ENCODE measurements around the gene CNNM4. TPM values are rescaled to one million over a fixed set of nuclear protein-coding genes. Genes with fewer than 3 reads are reported as not detected.

The CNNM4 gene
- total RNA-seq, 1 donor from 2014 or later: 15.6 TPM

GRCh38 chr2:96857667-96858372 lies 97.1 kb downstream of the CNNM4 start, which contains the start of gene ANKRD39:
Gene ANKRD39, minus strand, starts transcription at chr2:96858016. Its CDS starts 29 bp downstream, at chr2:96857987.
- DNase-seq (ENCODE audit: low read depth): peak; percentile 98

DNA sequence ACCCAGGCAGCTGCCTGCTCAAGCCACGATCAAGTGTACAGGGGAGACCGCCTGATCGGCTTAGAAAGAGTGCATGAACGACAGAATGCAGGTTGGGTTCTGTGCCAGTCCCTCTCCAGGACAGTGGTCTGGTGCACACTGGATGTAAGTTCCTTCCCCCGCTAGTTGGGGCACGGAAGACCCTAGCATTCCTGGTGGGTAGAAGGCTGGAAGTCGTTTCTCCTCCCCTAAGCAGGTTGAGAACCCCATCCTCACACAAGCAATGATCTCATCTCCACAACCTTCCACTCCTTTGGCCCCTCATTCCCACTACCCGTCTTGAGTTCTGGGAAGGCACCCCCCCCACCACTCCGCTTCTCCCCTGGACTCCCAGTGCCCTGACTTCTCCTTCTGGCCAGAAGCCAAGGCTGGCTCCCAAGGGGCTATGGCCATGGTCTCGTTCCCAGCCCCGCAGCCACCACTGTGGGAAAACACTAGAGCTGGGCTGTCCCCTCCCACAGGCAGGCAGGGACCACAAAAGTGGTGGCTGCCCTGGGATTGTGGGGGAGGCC lies 98.5 kb downstream of the CNNM4 start:
- DNase-seq (ENCODE audit: low read depth): peak; percentile 57

- no peak for DNase-seq (ENCODE audit: low read depth)
Observed at GRCh38 chr2:96859681-96860064, 99.0 kb downstream of the CNNM4 start.

DNA sequence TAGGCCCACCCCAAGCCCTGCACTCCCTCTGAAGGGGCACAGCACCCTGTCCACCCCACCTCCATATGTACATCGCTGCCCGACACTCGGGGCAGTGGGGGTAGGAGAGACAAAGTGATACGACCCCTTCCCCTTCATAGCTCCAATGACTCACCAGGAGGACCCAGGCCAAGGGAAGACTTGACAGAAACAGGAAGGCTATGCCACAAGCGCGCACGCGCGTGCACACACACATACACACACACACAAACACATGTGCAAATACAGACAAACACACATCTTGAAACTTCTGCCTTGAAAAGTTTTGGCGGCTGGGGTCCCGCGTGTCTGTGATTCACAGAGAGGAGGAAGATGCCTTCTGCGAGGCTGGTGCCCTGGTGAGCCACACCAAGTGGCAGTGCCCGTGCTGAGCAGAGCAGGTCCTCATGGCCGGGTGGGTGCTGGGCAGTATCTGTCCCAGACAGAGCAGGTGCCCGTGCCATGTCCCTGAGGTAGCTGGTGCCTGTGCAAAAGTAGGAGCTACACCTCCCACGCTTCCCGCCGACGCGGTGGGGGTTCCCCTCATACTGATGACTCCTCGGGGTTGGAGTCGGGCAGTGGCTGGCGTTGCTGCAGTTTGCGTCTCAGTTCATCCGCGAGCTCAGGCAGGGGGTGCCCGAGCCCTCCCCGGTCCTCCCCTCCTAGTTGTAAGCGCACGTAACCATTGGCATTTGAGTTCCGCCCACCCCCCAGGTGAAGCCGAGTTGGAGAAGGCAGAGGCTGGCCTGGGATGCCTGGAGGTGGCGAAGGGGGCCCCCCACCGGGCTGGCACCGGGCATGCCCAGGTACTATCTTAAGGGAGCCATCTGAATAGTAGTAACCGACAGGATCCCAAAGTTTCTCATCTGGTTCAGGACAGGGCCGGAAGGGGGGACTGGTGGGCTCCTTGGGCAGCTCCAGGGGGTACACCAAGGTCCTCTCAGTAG lies 99.6 kb downstream of the CNNM4 start:
- DNase-seq (ENCODE audit: low read depth): no peak

DNA sequence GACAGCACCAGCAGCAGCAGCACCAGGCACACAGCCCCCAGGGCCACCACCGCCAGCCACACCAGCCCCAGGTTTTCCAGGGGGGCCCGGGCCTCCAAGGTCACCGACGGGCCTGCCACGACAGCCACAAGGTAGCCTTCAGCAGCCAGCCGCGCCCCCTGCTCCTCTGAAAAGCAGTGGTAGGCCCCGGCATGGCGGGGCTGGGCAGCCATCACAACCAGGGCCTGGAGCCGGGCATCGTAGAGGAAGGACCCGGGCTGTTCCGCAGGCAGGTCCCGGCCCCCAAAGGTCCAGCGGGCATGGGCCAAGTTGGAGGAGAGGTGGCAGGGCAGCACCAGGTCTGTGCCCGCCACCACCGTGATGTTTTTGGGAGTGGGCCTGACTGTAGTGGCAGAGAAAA lies 100.4 kb downstream of the CNNM4 start:
- DNase-seq (ENCODE audit: low read depth): no peak

MicroRNA genes within 50 kb of the gene (microRNA counts, 767-probe panel; counts per million panel counts)
- microRNA hsa-miR-3127-5p: not detected

Small RNAs within 50 kb of the gene (microRNA-seq; reads per million reads assigned to microRNA genes)
- 0.48 reads per million for gene MIR3127

Other genes with a start within 250 kb of the CNNM4 start
- gene ARID5A, start 224.2 kb upstream of the CNNM4 start, total RNA-seq: 21.9 and 73.8 TPM in 2 replicates
- gene KANSL3, start 122.6 kb upstream of the CNNM4 start, total RNA-seq: 32.8 and 38.6 TPM in 2 replicates
- gene FER1L5, start 118.1 kb upstream of the CNNM4 start, total RNA-seq: not detected in 2 replicates
- 26.4 and 28.2 TPM in 2 replicates for gene LMAN2L, start 20.8 kb upstream of the CNNM4 start, total RNA-seq
- 5.5 and 8.7 TPM in 2 replicates for gene CNNM3, start 55.4 kb downstream of the CNNM4 start, total RNA-seq
- 3.4 and 4.3 TPM in 2 replicates for gene ANKRD23, start 83.1 kb downstream of the CNNM4 start, total RNA-seq
- gene ANKRD39, start 97.1 kb downstream of the CNNM4 start, total RNA-seq: 10.5 and 15.6 TPM in 2 replicates
- gene SEMA4C, start 109.2 kb downstream of the CNNM4 start, total RNA-seq: 74.5 and 88.9 TPM in 2 replicates
- gene FAM178B, start 225.7 kb downstream of the CNNM4 start, total RNA-seq: 2.1 and 2.7 TPM in 2 replicates

All from myocyte (in vitro differentiated cells).